NK-92 (cell line): Measurements from ENCODE around the gene ROBO1.
"Not testable (repeated sequence)": the region's sequence is repeated elsewhere in the genome, so short reads cannot be mapped to it uniquely, and the experiment has no call there.

Experiments
- DNase-seq: peaks from one replicate; lab custom pipeline; 2025; ENCODE audit not compliant: unreplicated experiment; lab: John Stamatoyannopoulos, UW

ROBO1 gene

GRCh38 chr3:79317551-79318518 lies 450.0 kb downstream of the ROBO1 start:
- DNase-seq = no peak

GRCh38 chr3:79314962-79315361 lies 452.8 kb downstream of the ROBO1 start:
- no peak for DNase-seq

- DNase-seq = no peak
These were observed 453.3 kb downstream of the ROBO1 start for GRCh38 chr3:79314544-79314943.

GRCh38 chr3:79310016-79310415 lies 457.8 kb downstream of the ROBO1 start:
- no peak for DNase-seq

GRCh38 chr3:79306934-79307570 lies 460.7 kb downstream of the ROBO1 start:
- DNase-seq = no peak

GRCh38 chr3:79299949-79300635 lies 467.7 kb downstream of the ROBO1 start:
- DNase-seq = not testable (repeated sequence)

GRCh38 chr3:79297245-79297960 lies 470.4 kb downstream of the ROBO1 start:
- no peak for DNase-seq

GRCh38 chr3:79286882-79287281 lies 480.9 kb downstream of the ROBO1 start:
- no peak for DNase-seq

- DNase-seq = no peak
These were observed 481.9 kb downstream of the ROBO1 start for GRCh38 chr3:79285871-79286270.

- DNase-seq = no peak
These were observed 482.4 kb downstream of the ROBO1 start for GRCh38 chr3:79285380-79285779.

- DNase-seq = no peak
These were observed 483.0 kb downstream of the ROBO1 start for GRCh38 chr3:79284781-79285180.

- DNase-seq = no peak
These were observed 489.1 kb downstream of the ROBO1 start for GRCh38 chr3:79278681-79279080.

- no peak for DNase-seq
These were observed 499.4 kb downstream of the ROBO1 start for GRCh38 chr3:79268422-79268821.

GRCh38 chr3:79264892-79265291 lies 502.9 kb downstream of the ROBO1 start:
- no peak for DNase-seq

- DNase-seq = no peak
These were observed 504.4 kb downstream of the ROBO1 start for GRCh38 chr3:79263423-79263822.

- no peak for DNase-seq
These were observed 509.3 kb downstream of the ROBO1 start for GRCh38 chr3:79258479-79258878.

- no peak for DNase-seq
These were observed 510.0 kb downstream of the ROBO1 start for GRCh38 chr3:79257791-79258190.

GRCh38 chr3:79255702-79256101 lies 512.1 kb downstream of the ROBO1 start:
- no peak for DNase-seq

GRCh38 chr3:79255292-79255691 lies 512.5 kb downstream of the ROBO1 start:
- DNase-seq = no peak

GRCh38 chr3:79253704-79254103 lies 514.1 kb downstream of the ROBO1 start:
- DNase-seq = no peak

- no peak for DNase-seq
These were observed 514.5 kb downstream of the ROBO1 start for GRCh38 chr3:79253271-79253670.
